ENCODE data around the gene PXMP4.

GRCh38 chr20:33730946-33731692 is 11.0 kb upstream of the PXMP4 start:
- TF ChIP-seq POLR2A (IDR thresholded peaks at IDR 0.05), result no peak
- TF ChIP-seq CTCF (IDR thresholded peaks at IDR 0.05), result no peak
- no peak for TF ChIP-seq POLR2AphosphoS5 (IDR thresholded peaks at IDR 0.05)

Data from transverse colon (tissue), 4 donors.